ENCODE measurements around the gene MT2A. TPM values are rescaled to one million over a fixed set of nuclear protein-coding genes. Genes with fewer than 3 reads are reported as not detected.

The MT2A gene
- total RNA-seq, 1 donor from 2014 or later, result 112 TPM

DNA sequence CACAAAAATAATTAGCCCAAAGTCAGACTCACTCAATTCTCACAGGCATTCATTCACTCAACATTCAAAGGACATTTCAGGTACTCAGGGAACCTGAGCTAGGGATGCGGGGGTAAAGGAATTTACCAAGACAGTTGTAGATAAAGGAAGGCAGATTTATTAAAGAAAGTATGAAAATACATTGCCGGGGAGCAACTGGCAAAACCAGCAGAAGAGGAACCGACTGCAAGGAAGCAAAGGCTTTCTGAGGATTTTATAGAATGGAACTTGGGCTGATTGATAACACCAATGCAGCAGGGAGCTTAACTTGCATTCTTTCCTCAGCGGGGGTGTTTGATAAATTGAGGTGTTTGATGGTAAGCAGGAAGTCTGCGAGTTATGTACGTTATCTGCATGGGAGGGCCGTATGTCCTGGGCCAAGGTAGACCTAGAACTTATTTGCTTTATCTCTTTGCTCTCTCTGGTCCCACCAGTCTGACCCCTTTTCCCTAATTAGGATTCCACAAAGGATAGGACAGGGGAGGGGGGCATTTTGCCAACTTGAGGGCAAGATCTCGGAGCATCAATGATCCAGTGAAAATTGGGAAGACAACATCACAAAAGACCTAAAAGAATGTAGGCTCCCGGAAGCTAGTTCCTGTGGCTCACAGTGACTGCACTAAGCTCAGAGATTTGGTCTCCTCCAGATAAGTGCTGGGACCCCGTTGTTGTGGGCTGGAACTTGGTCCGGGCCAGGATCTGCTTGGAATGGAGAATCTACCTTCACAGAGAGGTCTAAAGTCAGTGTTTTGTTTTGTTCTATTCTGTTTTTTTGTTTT lies 24.8 kb upstream of the MT2A start:
- DNase-seq (ENCODE audit: low read depth), result no peak
- Mint-ChIP-seq H3K36me3 (ENCODE audit: low read depth, unreplicated experiment) (no peaks in the 10 kb centered on the region), H3K27ac (ENCODE audit: unreplicated experiment) (no peak overlapping the region), H3K4me1 (ENCODE audit: low read depth, unreplicated experiment) (no peaks in the 10 kb centered on the region), H3K9me3 (ENCODE audit: unreplicated experiment) (no peaks in the 10 kb centered on the region), H3K27me3 (ENCODE audit: low read depth, unreplicated experiment) (peaks cover 68% of the 10 kb centered on the region), H3K4me3 (ENCODE audit: unreplicated experiment) (no peak overlapping the region)
- Histone ChIP-seq H3K4me1 (ENCODE audit: insufficient read depth, low read length) (no peaks in the 10 kb centered on the region), H3K9me3 (ENCODE audit: insufficient read depth, low read depth, low read length) (no peaks in the 10 kb centered on the region), H3K4me2 (ENCODE audit: low read length) (no peak overlapping the region), H3K27me3 (ENCODE audit: insufficient read depth, low read length) (peaks cover 24% of the 10 kb centered on the region), H2AFZ (ENCODE audit: low read depth, low read length) (no peak overlapping the region), H3K27ac (ENCODE audit: low read depth, low read length) (no peak overlapping the region), H3K79me2 (ENCODE audit: insufficient read depth, low read length) (no peaks in the 10 kb centered on the region), H3K36me3 (ENCODE audit: insufficient read depth, low read length) (no peaks in the 10 kb centered on the region), H3K4me3 (ENCODE audit: insufficient read depth, low read depth, low read length) (no peak overlapping the region), H4K20me1 (ENCODE audit: insufficient read depth, low read length) (no peaks in the 10 kb centered on the region), H3K9ac (ENCODE audit: low read length) (no peak overlapping the region)
- FAIRE-seq, result no peak
- TF ChIP-seq, protein P1, sequence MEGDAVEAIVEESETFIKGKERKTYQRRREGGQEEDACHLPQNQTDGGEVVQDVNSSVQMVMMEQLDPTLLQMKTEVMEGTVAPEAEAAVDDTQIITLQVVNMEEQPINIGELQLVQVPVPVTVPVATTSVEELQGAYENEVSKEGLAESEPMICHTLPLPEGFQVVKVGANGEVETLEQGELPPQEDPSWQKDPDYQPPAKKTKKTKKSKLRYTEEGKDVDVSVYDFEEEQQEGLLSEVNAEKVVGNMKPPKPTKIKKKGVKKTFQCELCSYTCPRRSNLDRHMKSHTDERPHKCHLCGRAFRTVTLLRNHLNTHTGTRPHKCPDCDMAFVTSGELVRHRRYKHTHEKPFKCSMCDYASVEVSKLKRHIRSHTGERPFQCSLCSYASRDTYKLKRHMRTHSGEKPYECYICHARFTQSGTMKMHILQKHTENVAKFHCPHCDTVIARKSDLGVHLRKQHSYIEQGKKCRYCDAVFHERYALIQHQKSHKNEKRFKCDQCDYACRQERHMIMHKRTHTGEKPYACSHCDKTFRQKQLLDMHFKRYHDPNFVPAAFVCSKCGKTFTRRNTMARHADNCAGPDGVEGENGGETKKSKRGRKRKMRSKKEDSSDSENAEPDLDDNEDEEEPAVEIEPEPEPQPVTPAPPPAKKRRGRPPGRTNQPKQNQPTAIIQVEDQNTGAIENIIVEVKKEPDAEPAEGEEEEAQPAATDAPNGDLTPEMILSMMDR (IDR thresholded peaks at IDR 0.05; ENCODE audit: insufficient read depth, low read depth, low read length), result no peak

DNA sequence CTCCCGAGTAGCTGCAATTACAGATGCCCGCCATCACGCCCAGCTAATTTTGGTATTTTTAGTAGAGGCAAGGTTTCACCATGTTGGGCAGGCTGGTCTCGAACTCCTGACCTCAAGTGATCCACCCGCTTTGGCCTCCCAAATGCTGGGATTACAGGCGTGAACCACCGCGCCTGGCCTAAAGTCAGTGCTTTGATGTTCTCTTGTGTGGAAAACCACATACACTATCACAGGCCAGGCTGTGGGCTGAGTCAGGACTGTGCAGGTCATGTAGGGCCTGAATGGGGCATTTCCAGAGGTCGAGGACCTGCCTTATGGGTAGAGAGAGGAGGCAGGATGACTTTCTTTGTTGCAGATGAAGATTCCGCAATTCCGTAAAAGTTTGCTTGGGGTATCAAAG lies 24.1 kb upstream of the MT2A start:
- Histone ChIP-seq H3K79me2 (ENCODE audit: insufficient read depth, low read length) (no peaks in the 10 kb centered on the region), H2AFZ (ENCODE audit: low read depth, low read length) (no peak overlapping the region), H4K20me1 (ENCODE audit: insufficient read depth, low read length) (no peaks in the 10 kb centered on the region), H3K9me3 (ENCODE audit: insufficient read depth, low read depth, low read length) (no peaks in the 10 kb centered on the region), H3K9ac (ENCODE audit: low read length) (no peak overlapping the region), H3K4me3 (ENCODE audit: insufficient read depth, low read depth, low read length) (no peak overlapping the region), H3K4me2 (ENCODE audit: low read length) (no peak overlapping the region), H3K4me1 (ENCODE audit: insufficient read depth, low read length) (peaks cover 6% of the 10 kb centered on the region), H3K27me3 (ENCODE audit: insufficient read depth, low read length) (peaks cover 31% of the 10 kb centered on the region), H3K36me3 (ENCODE audit: insufficient read depth, low read length) (no peaks in the 10 kb centered on the region), H3K27ac (ENCODE audit: low read depth, low read length) (no peak overlapping the region)
- peaks cover 2% of the 10 kb centered on the region for H3K4me1 Mint-ChIP-seq (ENCODE audit: low read depth, unreplicated experiment)
- TF ChIP-seq EZH2 (IDR thresholded peaks at IDR 0.05; ENCODE audit: insufficient read depth, low read length), result no peak
- TF ChIP-seq, protein P1 (IDR thresholded peaks at IDR 0.05; ENCODE audit: insufficient read depth, low read depth, low read length), result no peak
- H3K9me3 Mint-ChIP-seq (ENCODE audit: unreplicated experiment), result peaks cover 2% of the 10 kb centered on the region
- no peak overlapping the region for H3K27ac Mint-ChIP-seq (ENCODE audit: unreplicated experiment)
- DNase-seq (ENCODE audit: low read depth), result no peak
- H3K27me3 Mint-ChIP-seq (ENCODE audit: low read depth, unreplicated experiment), result peaks cover 71% of the 10 kb centered on the region
- H3K4me3 Mint-ChIP-seq (ENCODE audit: unreplicated experiment), result no peak overlapping the region
- FAIRE-seq, result no peak
- no peaks in the 10 kb centered on the region for H3K36me3 Mint-ChIP-seq (ENCODE audit: low read depth, unreplicated experiment)

DNA sequence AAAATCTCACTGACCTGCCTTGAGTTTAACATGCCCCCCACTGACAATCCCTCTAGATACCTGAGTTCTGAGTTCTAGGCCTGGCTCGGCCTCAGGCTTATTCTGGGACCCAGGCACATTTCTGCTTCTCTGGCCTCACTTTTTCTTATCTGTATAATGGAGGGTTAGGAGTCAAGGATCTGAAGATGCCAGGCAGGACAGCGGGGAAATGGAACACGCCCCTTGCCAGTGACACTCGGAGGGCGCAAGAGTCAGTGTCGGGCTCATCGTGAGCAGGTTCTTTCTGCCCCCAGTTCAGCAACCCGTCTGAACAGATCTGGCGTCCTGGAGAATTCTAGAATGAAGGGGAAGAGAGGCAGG lies 19.6 kb upstream of the MT2A start:
- peaks cover 2% of the 10 kb centered on the region for H3K4me1 Mint-ChIP-seq (ENCODE audit: low read depth, unreplicated experiment)
- FAIRE-seq, result no peak
- H3K79me2 ChIP-seq (ENCODE audit: insufficient read depth, low read length), result no peaks in the 10 kb centered on the region
- H3K36me3 Mint-ChIP-seq (ENCODE audit: low read depth, unreplicated experiment), result no peaks in the 10 kb centered on the region
- no peak for DNase-seq (ENCODE audit: low read depth)
- H3K27me3 Mint-ChIP-seq (ENCODE audit: low read depth, unreplicated experiment), result peaks cover 87% of the 10 kb centered on the region
- H3K9me3 Mint-ChIP-seq (ENCODE audit: unreplicated experiment), result peaks cover 6% of the 10 kb centered on the region
- no peak overlapping the region for H3K9ac ChIP-seq (ENCODE audit: low read length)
- H3K4me1 ChIP-seq (ENCODE audit: insufficient read depth, low read length), result peaks cover 10% of the 10 kb centered on the region
- peaks cover 39% of the 10 kb centered on the region for H3K27me3 ChIP-seq (ENCODE audit: insufficient read depth, low read length)
- H3K27ac Mint-ChIP-seq (ENCODE audit: unreplicated experiment), result no peak overlapping the region
- no peak overlapping the region for H3K27ac ChIP-seq (ENCODE audit: low read depth, low read length)
- H3K4me3 ChIP-seq (ENCODE audit: insufficient read depth, low read depth, low read length), result peak overlapping the region; percentile 39
- peak overlapping the region; percentile 77 for H3K4me3 Mint-ChIP-seq (ENCODE audit: unreplicated experiment)
- H3K4me2 ChIP-seq (ENCODE audit: low read length), result peak overlapping the region; percentile 82
- TF ChIP-seq, protein P1 (IDR thresholded peaks at IDR 0.05; ENCODE audit: insufficient read depth, low read depth, low read length), result no peak
- no peak for TF ChIP-seq EZH2 (IDR thresholded peaks at IDR 0.05; ENCODE audit: insufficient read depth, low read length)
- peak overlapping the region; percentile 60 for H2AFZ ChIP-seq (ENCODE audit: low read depth, low read length)
- H4K20me1 ChIP-seq (ENCODE audit: insufficient read depth, low read length), result no peaks in the 10 kb centered on the region
- no peaks in the 10 kb centered on the region for H3K9me3 ChIP-seq (ENCODE audit: insufficient read depth, low read depth, low read length)
- no peaks in the 10 kb centered on the region for H3K36me3 ChIP-seq (ENCODE audit: insufficient read depth, low read length)

Data from astrocyte (in vitro differentiated cells and primary cell).